SU-DHL-6 (cell line): ENCODE data around the gene KDM4B.

Experiments used
- H2AFZ ChIP-seq: fragments of 200-600 bp; sonication (generic); 2 replicates; pipeline ENCODE4 v1.6.1; 2014; ENCODE audit warnings: low read depth, mild to moderate bottlenecking, moderate library complexity, mixed read lengths, antibody characterized with exemption, low read length; ENCODE audit not compliant: severe bottlenecking
- H3F3A ChIP-seq: fragments of 200-600 bp; shearing (Covaris generic); 2 replicates; pipeline ENCODE4 v1.6.0; 2016; ENCODE audit warnings: antibody characterized with exemption, mild to moderate bottlenecking; ENCODE audit not compliant: insufficient read depth
- H3K27ac ChIP-seq: fragments of 200-600 bp; sonication (generic); 2 replicates; pipeline ENCODE4 v1.5.1; 2016; ENCODE audit warnings: low read depth, mild to moderate bottlenecking, low read length, moderate library complexity, mixed read lengths
- H3K27me3 ChIP-seq: fragments of 200-600 bp; sonication (generic), shearing (Covaris generic); 2 replicates; pipeline ENCODE4 v1.6.0; 2014; ENCODE audit warnings: mild to moderate bottlenecking, low read length
- H3K36me3 ChIP-seq: fragments of 200-600 bp; sonication (generic); 2 replicates; pipeline ENCODE4 v1.6.1; 2014; ENCODE audit warnings: mild to moderate bottlenecking, low read length, mixed read lengths
- H3K4me2 ChIP-seq: fragments of 300-600, 200-600 bp; shearing (Covaris generic), sonication (generic); 2 replicates; pipeline ENCODE4 v1.6.0; 2014; ENCODE audit warnings: low read length, low read depth, mild to moderate bottlenecking; ENCODE audit not compliant: poor library complexity, severe bottlenecking
- H3K4me3 ChIP-seq: fragments of 200-600 bp; sonication (generic); 2 replicates; pipeline ENCODE4 v1.5.1; 2014; ENCODE audit warnings: antibody characterized with exemption, low read length, mild to moderate bottlenecking, mixed read lengths; ENCODE audit not compliant: insufficient read depth, poor library complexity, severe bottlenecking
- H3K79me2 ChIP-seq: fragments of 200-600 bp; sonication (generic); 2 replicates; pipeline ENCODE4 v1.6.1; 2014; ENCODE audit warnings: mild to moderate bottlenecking, low read length, moderate library complexity; ENCODE audit not compliant: insufficient read depth
- H3K9ac ChIP-seq: fragments of 200-600 bp; sonication (generic); 2 replicates; pipeline ENCODE4 v1.7.0; 2014; ENCODE audit warnings: mild to moderate bottlenecking, low read length
- H3K9me2 ChIP-seq: fragments of 200-600 bp; sonication (generic); replicated peaks from 2 replicates; pipeline ENCODE4 v1.6.1; 2014; ENCODE audit warnings: low read length; ENCODE audit not compliant: insufficient read depth
- H3K9me3 ChIP-seq: fragments of 200-600 bp; sonication (generic); 2 replicates; pipeline ENCODE4 v1.6.1; 2014; ENCODE audit warnings: low read length, mixed read lengths; ENCODE audit not compliant: insufficient read depth
- H4K20me1 ChIP-seq: fragments of 200-600 bp; sonication (generic); 2 replicates; pipeline ENCODE4 v1.6.1; 2014; ENCODE audit warnings: low read depth, mild to moderate bottlenecking, antibody characterized with exemption, low read length, moderate library complexity, mixed read lengths
- CTCF ChIP-seq: fragments of 200-600 bp; sonication (generic); IDR thresholded peaks from one replicate; pipeline ENCODE4 v1.5.1; 2017; ENCODE audit warnings: antibody characterized with exemption, mild to moderate bottlenecking, low read length, moderate library complexity; ENCODE audit not compliant: insufficient read depth, poor library complexity, severe bottlenecking
- EZH2phosphoT487 ChIP-seq: fragments of 200-600 bp; sonication (generic), shearing (Covaris generic); conservative IDR thresholded peaks from 2 replicates; pipeline ENCODE4 v1.6.1; 2018; ENCODE audit warnings: mild to moderate bottlenecking, antibody characterized with exemption, low read length, moderate library complexity, mixed read lengths

KDM4B gene

GRCh38 chr19:5150902-5151741 lies 182.2 kb downstream of the KDM4B start:
- Histone ChIP-seq H3K79me2 (no peaks in the 10 kb centered on the region), H3K9ac (no peak overlapping the region), H2AFZ (no peak overlapping the region), H4K20me1 (no peaks in the 10 kb centered on the region), H3K9me3 (no peaks in the 10 kb centered on the region), H3K9me2 (no peaks in the 10 kb centered on the region), H3K4me2 (no peak overlapping the region), H3K27me3 (no peaks in the 10 kb centered on the region), H3K36me3 (no peaks in the 10 kb centered on the region), H3K27ac (no peak overlapping the region), H3K4me3 (no peak overlapping the region), H3F3A (no peaks in the 10 kb centered on the region)
- no peak for TF ChIP-seq EZH2phosphoT487
- no peak for TF ChIP-seq CTCF

- no peak overlapping the region for H3K9ac ChIP-seq
- TF ChIP-seq CTCF (no peak), EZH2phosphoT487 (no peak)
- no peaks in the 10 kb centered on the region for H4K20me1 ChIP-seq
These were observed 183.3 kb downstream of the KDM4B start for GRCh38 chr19:5152013-5152763.

GRCh38 chr19:5152767-5153532 lies 184.0 kb downstream of the KDM4B start:
- no peaks in the 10 kb centered on the region for H4K20me1 ChIP-seq
- no peak for TF ChIP-seq EZH2phosphoT487
- H3F3A ChIP-seq: no peaks in the 10 kb centered on the region
- H2AFZ ChIP-seq: no peak overlapping the region
- no peak overlapping the region for H3K4me2 ChIP-seq
- no peak overlapping the region for H3K9ac ChIP-seq
- no peak overlapping the region for H3K27ac ChIP-seq
- no peaks in the 10 kb centered on the region for H3K36me3 ChIP-seq
- no peak overlapping the region for H3K4me3 ChIP-seq
- no peaks in the 10 kb centered on the region for H3K9me3 ChIP-seq
- H3K27me3 ChIP-seq: no peaks in the 10 kb centered on the region
- H3K9me2 ChIP-seq: no peaks in the 10 kb centered on the region
- no peaks in the 10 kb centered on the region for H3K79me2 ChIP-seq

More at GRCh38 chr19:5152013-5152763, 183.3 kb downstream of the KDM4B start:
- H3K4me3 ChIP-seq: no peak overlapping the region
- H3K4me2 ChIP-seq: no peak overlapping the region
- no peaks in the 10 kb centered on the region for H3K9me2 ChIP-seq
- H3K36me3 ChIP-seq: no peaks in the 10 kb centered on the region
- H3F3A ChIP-seq: no peaks in the 10 kb centered on the region
- H2AFZ ChIP-seq: no peak overlapping the region
- no peaks in the 10 kb centered on the region for H3K27me3 ChIP-seq
- H3K79me2 ChIP-seq: no peaks in the 10 kb centered on the region
- no peak overlapping the region for H3K27ac ChIP-seq
- H3K9me3 ChIP-seq: no peaks in the 10 kb centered on the region
